CD4-positive, CD25-positive, alpha-beta regulatory T cell (primary cell): ENCODE data around the gene IL11. TPM values are rescaled to one million over a fixed set of nuclear protein-coding genes. Genes with fewer than 3 reads are reported as not detected.

ENCODE experiments used
- ATAC-seq, 2 donors: fragments of 150-1000 bp; cut with Tn5 transposase; one replicate each; pipeline ENCODE4 v1.10.0; 2021; ENCODE audit warnings: low read depth in 2 of 2, moderate number of reproducible peaks in 2 of 2, moderate library complexity in 1 of 2
- DNase-seq, 3 donors: peaks; one replicate each; pipeline versions ENCODE4 v3.0.0 to v3.0.0-alpha.2; 2012 to 2022; ENCODE audit warnings: mixed read lengths in 1 of 3
- H3K27ac ChIP-seq: one replicate; pipeline ENCODE4 v1.7.0; 2013; ENCODE audit warnings: mild to moderate bottlenecking, low read length; ENCODE audit not compliant: insufficient read depth, poor library complexity, severe bottlenecking
- H3K27me3 ChIP-seq: one replicate; pipeline ENCODE4 v1.7.0; 2013; ENCODE audit warnings: low read length; ENCODE audit not compliant: control insufficient read depth, insufficient read depth
- H3K36me3 ChIP-seq: one replicate; pipeline ENCODE4 v1.7.0; 2013; ENCODE audit warnings: mild to moderate bottlenecking, low read length, moderate library complexity; ENCODE audit not compliant: control insufficient read depth, insufficient read depth
- H3K4me1 ChIP-seq: 2 replicates; pipeline ENCODE4 v1.7.0; 2013; ENCODE audit warnings: mild to moderate bottlenecking, low read length; ENCODE audit not compliant: insufficient read depth, control insufficient read depth, poor library complexity, severe bottlenecking
- H3K4me3 ChIP-seq: one replicate; pipeline ENCODE4 v1.7.0; 2013; ENCODE audit warnings: low read depth, mild to moderate bottlenecking, low read length, moderate library complexity
- H3K9me3 ChIP-seq, 2 experiments: 1 replicate in 1 of 2; 2 replicates in 1 of 2; pipeline ENCODE4 v1.7.0; 2013; ENCODE audit warnings: low read length in 2 of 2, mild to moderate bottlenecking in 1 of 2, moderate library complexity in 1 of 2; ENCODE audit not compliant: control insufficient read depth in 2 of 2
- H3K27ac Mint-ChIP-seq, 3 donors: one replicate each; pipeline ENCODE4 v1.8.0; 2020 to 2022; ENCODE audit warnings: mild to moderate bottlenecking in 3 of 3, mixed read lengths in 3 of 3, moderate library complexity in 2 of 3
- H3K27me3 Mint-ChIP-seq: one replicate; pipeline ENCODE4 v1.8.0; 2022; ENCODE audit warnings: mild to moderate bottlenecking, mixed read lengths
- H3K36me3 Mint-ChIP-seq: one replicate; pipeline ENCODE4 v1.8.0; 2020; ENCODE audit warnings: mixed read lengths
- H3K4me1 Mint-ChIP-seq, 4 donors: one replicate each; pipeline ENCODE4 v1.8.0; 2020 to 2022; ENCODE audit warnings: mixed read lengths in 4 of 4, mild to moderate bottlenecking in 1 of 4
- H3K4me3 Mint-ChIP-seq, 4 donors: one replicate each; pipeline ENCODE4 v1.8.0; 2020 to 2022; ENCODE audit warnings: mild to moderate bottlenecking in 4 of 4, mixed read lengths in 4 of 4, moderate library complexity in 3 of 4
- H3K9me3 Mint-ChIP-seq, 7 donors: one replicate each; pipeline ENCODE4 v1.8.0; 2020 to 2022; ENCODE audit warnings: mixed read lengths in 7 of 7, mild to moderate bottlenecking in 3 of 7, moderate library complexity in 2 of 7
- polyA plus RNA-seq, 4 donors: library from polyadenylated mRNA; unstranded; fragments of 300-500 nt; fragmentation: Illumina TruSeq; gene quantifications; one replicate each; pipeline ENCODE4 v1.2.3, GENCODE V29; 2021
- total RNA-seq: library from RNA; stranded (reverse); gene quantifications from one replicate; pipeline ENCODE4 v1.2.3, GENCODE V29; 2022

The IL11 gene
- total and polyA plus RNA-seq, 5 donors from 2014 or later = not detected

DNA sequence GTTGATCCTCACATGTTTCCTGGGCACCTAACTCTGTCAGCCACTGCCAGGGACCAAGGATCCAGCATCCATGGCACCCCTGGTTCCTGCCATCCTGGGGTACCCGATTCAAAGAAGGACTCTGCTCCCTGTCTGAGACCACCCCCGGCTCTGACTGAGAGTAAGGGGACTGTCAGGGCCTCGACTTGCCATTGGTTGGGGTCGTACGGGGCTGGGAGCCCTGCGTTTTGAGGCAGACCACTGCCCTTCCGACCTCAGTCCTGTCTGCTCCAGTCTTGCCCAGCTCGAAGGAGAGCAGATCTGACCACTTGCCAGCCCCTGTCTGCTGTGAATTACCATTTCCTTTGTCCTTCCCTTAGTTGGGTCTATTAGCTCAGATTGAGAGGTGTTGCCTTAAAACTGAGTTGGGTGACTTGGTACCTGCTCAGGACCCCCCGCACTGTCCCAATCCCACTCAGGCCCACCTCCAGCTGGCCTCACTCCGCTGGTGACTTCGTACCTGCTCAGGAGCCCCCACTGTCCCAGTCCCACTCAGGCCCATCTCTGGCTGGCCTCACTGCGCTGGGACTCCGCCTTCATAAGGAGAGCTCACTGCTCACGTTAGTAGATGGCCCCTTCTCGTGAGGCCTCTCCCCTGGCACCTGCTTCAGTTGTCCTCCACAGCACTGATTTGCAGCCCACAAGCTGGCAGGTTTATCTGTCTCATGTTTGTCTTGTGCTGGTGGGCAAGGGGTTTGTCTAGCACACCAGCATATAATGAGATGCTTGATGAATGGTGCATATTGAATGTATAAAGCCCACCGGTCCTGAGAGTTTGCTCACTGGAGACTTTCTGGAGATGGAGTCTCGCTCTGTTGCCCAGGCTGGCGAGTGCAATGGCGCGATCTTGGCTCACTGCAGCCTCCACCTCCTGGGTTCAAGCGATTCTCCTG lies 19.4 kb upstream of the IL11 start:
- no peak for DNase-seq
- Histone ChIP-seq H3K4me3 (no peak overlapping the region), H3K36me3 (peaks cover 41% of the 10 kb centered on the region), H3K27ac (no peak overlapping the region), H3K4me1 (peaks cover 42% of the 10 kb centered on the region), H3K27me3 (no peaks in the 10 kb centered on the region), H3K9me3 (no peaks in the 10 kb centered on the region)
- H3K9me3 Mint-ChIP-seq = peaks cover 0 to 2% (median 0%) of the 10 kb centered on the region in 7 donors
- peaks cover 5 to 68% (median 34%) of the 10 kb centered on the region in 4 donors for H3K4me1 Mint-ChIP-seq
- H3K27ac Mint-ChIP-seq = peak overlapping the region in 2 of 3 donors; percentile 19 to 46
- no peaks in the 10 kb centered on the region for H3K27me3 Mint-ChIP-seq
- H3K4me3 Mint-ChIP-seq = peak overlapping the region; percentile 28 to 80 (median 54)
- peaks cover 30% of the 10 kb centered on the region for H3K36me3 Mint-ChIP-seq
- no peak for ATAC-seq

DNA sequence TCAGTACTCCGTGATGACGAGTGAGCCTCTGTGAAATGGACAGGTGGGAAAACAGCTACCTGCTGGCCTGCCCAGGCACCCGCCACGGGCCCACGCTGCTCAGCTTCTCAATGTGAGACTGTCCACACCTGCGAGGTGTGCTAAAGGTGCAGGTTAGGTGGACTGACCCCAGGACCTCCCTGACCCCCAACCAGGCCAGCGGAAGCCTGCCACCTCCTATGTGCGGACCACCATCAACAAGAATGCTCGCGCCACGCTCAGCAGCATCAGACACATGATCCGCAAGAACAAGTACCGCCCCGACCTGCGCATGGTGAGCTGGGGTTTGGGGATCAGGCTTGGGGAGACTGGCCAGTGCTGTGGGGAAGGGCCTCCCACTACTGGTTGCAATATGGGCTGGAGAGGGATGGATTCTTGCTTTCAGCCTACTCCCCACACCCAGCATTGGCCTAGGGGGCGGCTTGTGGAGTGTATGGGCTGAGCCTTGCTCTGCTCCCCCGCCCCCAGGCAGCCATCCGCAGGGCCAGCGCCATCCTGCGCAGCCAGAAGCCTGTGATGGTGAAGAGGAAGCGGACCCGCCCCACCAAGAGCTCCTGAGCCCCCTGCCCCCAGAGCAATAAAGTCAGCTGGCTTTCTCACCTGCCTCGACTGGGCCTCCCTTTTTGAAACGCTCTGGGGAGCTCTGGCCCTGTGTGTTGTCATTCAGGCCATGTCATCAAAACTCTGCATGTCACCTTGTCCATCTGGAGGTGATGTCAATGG lies 17.7 kb upstream of the IL11 start:
- Mint-ChIP-seq H3K27ac (peak overlapping the region; percentile 84 to 100 (median 95)), H3K27me3 (no peaks in the 10 kb centered on the region), H3K4me1 (peaks cover 5 to 75% (median 36%) of the 10 kb centered on the region in 4 donors), H3K9me3 (peaks cover 0 to 2% (median 0%) of the 10 kb centered on the region in 7 donors), H3K4me3 (peak overlapping the region; percentile 97 to 100 (median 100)), H3K36me3 (peaks cover 30% of the 10 kb centered on the region)
- Histone ChIP-seq H3K27ac (peak overlapping the region; percentile 94), H3K9me3 (no peaks in the 10 kb centered on the region), H3K27me3 (no peaks in the 10 kb centered on the region), H3K4me3 (peak overlapping the region; percentile 90), H3K36me3 (peaks cover 41% of the 10 kb centered on the region), H3K4me1 (peaks cover 53% of the 10 kb centered on the region)
- ATAC-seq (no peak), DNase-seq (no peak)

DNA sequence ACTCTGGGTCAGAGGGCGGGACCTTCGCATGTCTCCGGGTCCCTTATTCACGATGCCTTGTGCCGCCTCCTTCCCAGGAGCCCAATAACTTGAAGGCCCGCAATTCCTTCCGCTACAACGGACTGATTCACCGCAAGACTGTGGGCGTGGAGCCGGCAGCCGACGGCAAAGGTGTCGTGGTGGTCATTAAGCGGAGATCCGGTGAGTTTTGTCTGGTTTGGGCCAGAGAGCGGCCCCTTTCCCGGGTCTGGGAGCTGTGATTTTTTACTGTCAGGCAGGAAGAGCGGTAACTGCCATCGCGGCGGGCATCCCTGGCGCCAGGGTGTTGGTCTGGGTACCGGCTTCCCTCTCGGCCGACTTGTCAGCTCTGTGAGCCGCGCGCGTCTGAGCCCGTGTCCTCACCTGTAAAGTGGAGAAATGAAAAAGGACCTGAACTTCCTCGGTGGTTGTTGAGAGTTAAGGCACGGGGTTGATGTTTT lies 16.3 kb upstream of the IL11 start:
- DNase-seq (peak in 1 of 3 donors; percentile 30), ATAC-seq (no peak)
- Histone ChIP-seq H3K4me3 (peak overlapping the region; percentile 90), H3K9me3 (no peaks in the 10 kb centered on the region), H3K4me1 (peaks cover 61% of the 10 kb centered on the region), H3K27ac (peak overlapping the region; percentile 94), H3K27me3 (no peaks in the 10 kb centered on the region), H3K36me3 (peaks cover 37% of the 10 kb centered on the region)
- Mint-ChIP-seq H3K4me1 (peaks cover 5 to 81% (median 38%) of the 10 kb centered on the region in 4 donors), H3K9me3 (peaks cover 0 to 2% (median 0%) of the 10 kb centered on the region in 7 donors), H3K4me3 (peak overlapping the region; percentile 97 to 100 (median 100)), H3K27ac (peak overlapping the region; percentile 95 to 100 (median 99)), H3K36me3 (peaks cover 29% of the 10 kb centered on the region), H3K27me3 (no peaks in the 10 kb centered on the region)

GRCh38 chr19:55385724-55386492 lies 15.6 kb upstream of the IL11 start, which contains the start of gene RPL28:
TSS of gene RPL28 (plus strand) at chr19:55385932. CDS start at chr19:55386358, 426 bp downstream.
- DNase-seq = peak; percentile 97 to 99 (median 99)
- peaks cover 0 to 2% (median 0%) of the 10 kb centered on the region in 7 donors for H3K9me3 Mint-ChIP-seq
- peak within 1 kb of the TSS; percentile 94 for H3K27ac ChIP-seq
- H3K9me3 ChIP-seq = no peaks in the 10 kb centered on the region
- peak within 1 kb of the TSS; percentile 94 for H3K4me3 ChIP-seq
- no peaks in the 10 kb centered on the region for H3K27me3 Mint-ChIP-seq
- peak; percentile 75 to 79 for ATAC-seq
- peaks cover 31% of the 10 kb centered on the region for H3K36me3 ChIP-seq
- H3K4me1 ChIP-seq = peaks cover 61% of the 10 kb centered on the region
- peaks cover 30% of the 10 kb centered on the region for H3K36me3 Mint-ChIP-seq
- H3K4me1 Mint-ChIP-seq = peaks cover 5 to 81% (median 36%) of the 10 kb centered on the region in 4 donors
- peak within 1 kb of the TSS; percentile 95 to 100 (median 99) for H3K27ac Mint-ChIP-seq
- peak within 1 kb of the TSS; percentile 97 to 100 (median 100) for H3K4me3 Mint-ChIP-seq
- H3K27me3 ChIP-seq = no peaks in the 10 kb centered on the region

DNA sequence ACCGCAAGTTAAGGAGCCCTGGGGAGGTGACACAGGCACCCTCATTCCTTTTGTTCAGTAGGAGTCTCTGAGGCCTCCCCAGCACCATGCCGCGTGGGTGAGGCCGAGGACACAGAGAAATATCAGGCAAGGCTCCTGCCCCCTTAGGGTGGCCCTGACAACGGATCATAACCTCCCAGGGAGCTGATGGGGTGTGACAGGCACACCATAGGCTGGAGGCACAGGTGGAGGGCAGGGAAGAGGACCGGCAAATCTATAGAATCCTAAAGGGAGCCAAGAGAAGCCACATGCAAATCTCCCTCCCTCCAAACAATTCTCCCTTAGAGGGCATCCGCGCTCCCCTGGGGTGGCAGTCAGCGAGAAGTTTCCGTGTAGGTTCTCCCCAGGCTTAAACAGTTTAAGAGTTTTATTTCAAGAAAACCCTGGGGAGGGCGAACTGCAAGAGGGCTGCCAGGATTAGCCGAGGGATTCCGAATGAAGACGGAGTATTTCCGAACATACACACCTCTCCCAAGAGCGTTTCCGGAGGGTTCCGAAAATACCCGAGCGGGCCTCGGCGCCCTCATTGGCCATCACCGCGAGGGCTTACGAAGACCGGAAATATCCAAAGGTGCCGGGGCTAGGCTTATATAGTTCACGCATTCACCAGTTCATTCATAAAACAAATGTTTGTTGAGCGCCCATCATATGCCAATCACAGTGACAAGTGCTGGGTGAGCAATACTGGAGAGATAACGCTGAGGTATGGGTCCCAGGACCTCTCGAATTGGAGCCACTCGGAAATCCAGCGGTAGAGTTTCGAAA lies 14.9 kb upstream of the IL11 start:
- no peaks in the 10 kb centered on the region for H3K9me3 ChIP-seq
- peak overlapping the region; percentile 94 for H3K27ac ChIP-seq
- peak overlapping the region; percentile 94 for H3K4me3 ChIP-seq
- ATAC-seq (peak; percentile 85 to 86), DNase-seq (peak; percentile 95 to 97 (median 96))
- Mint-ChIP-seq H3K4me3 (peak overlapping the region; percentile 97 to 100 (median 100)), H3K36me3 (peaks cover 24% of the 10 kb centered on the region), H3K4me1 (peaks cover 5 to 75% (median 32%) of the 10 kb centered on the region in 4 donors), H3K27me3 (no peaks in the 10 kb centered on the region), H3K9me3 (peaks cover 0 to 2% (median 0%) of the 10 kb centered on the region in 7 donors), H3K27ac (peak overlapping the region; percentile 95 to 100 (median 99))
- H3K36me3 ChIP-seq = peaks cover 25% of the 10 kb centered on the region
- no peaks in the 10 kb centered on the region for H3K27me3 ChIP-seq
- H3K4me1 ChIP-seq = peaks cover 61% of the 10 kb centered on the region

DNA sequence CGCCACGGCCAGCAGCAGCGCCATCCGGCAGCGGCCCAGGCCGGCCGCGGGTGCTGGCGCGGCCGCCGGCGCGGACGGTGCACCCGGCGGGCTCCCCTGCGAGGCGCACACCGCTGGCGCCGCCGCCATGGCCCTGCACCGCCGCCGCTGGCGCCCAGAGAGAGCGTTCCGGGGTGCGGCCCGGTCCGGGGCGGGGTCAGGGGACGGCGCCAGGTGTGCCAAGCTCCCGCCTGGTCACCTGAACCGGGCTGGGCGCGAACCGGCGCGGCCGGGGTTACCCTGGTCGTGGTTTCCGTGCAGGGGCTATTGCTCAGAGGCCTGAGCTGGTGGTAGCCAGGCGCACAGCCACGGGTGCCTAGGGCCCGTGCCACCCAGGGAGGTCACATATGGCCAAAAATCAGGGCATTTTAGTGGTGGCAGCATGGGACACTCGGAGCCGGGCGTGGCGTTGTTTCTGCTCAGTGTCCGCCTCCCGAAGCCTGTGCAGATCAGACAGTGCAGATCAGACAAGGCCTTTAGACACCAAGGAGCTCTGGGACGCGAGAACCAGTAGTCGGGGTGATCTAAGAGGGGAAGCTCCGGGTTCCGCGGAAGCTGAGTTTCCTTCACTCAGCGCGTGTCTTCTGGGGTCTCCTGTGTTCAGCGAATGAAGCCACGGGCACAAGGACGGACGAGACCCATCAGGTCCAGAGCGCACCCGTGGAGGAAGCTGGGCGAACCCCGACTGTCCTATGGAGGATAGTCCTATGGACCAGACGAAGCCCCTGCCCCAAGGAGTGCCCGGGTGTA lies 14.1 kb upstream of the IL11 start, which contains the start of gene TMEM238:
TMEM238 (minus strand) TSS at position 162 of the 789 bp plus-strand sequence; CDS start at position 129, 33 bp downstream.
- H3K4me3 ChIP-seq = peak within 1 kb of the TSS; percentile 94
- peak within 1 kb of the TSS; percentile 95 to 100 (median 99) for H3K27ac Mint-ChIP-seq
- H3K4me1 ChIP-seq = peaks cover 56% of the 10 kb centered on the region
- no peaks in the 10 kb centered on the region for H3K27me3 Mint-ChIP-seq
- H3K27ac ChIP-seq = peak within 1 kb of the TSS; percentile 94
- peak within 1 kb of the TSS; percentile 97 to 100 (median 100) for H3K4me3 Mint-ChIP-seq
- H3K9me3 Mint-ChIP-seq = peaks cover 0 to 2% (median 0%) of the 10 kb centered on the region in 7 donors
- DNase-seq (peak; percentile 28 to 56 (median 45)), ATAC-seq (no peak)
- no peaks in the 10 kb centered on the region for H3K27me3 ChIP-seq
- peaks cover 19% of the 10 kb centered on the region for H3K36me3 Mint-ChIP-seq
- H3K36me3 ChIP-seq = peaks cover 25% of the 10 kb centered on the region
- peaks cover 0 to 67% (median 27%) of the 10 kb centered on the region in 4 donors for H3K4me1 Mint-ChIP-seq
- no peaks in the 10 kb centered on the region for H3K9me3 ChIP-seq
